ENCODE measurements around the gene KIF4B.

The KIF4B gene

GRCh38 chr5:155064580-155064979 lies 51.0 kb downstream of the KIF4B start:
- no peak for DNase-seq

DNA sequence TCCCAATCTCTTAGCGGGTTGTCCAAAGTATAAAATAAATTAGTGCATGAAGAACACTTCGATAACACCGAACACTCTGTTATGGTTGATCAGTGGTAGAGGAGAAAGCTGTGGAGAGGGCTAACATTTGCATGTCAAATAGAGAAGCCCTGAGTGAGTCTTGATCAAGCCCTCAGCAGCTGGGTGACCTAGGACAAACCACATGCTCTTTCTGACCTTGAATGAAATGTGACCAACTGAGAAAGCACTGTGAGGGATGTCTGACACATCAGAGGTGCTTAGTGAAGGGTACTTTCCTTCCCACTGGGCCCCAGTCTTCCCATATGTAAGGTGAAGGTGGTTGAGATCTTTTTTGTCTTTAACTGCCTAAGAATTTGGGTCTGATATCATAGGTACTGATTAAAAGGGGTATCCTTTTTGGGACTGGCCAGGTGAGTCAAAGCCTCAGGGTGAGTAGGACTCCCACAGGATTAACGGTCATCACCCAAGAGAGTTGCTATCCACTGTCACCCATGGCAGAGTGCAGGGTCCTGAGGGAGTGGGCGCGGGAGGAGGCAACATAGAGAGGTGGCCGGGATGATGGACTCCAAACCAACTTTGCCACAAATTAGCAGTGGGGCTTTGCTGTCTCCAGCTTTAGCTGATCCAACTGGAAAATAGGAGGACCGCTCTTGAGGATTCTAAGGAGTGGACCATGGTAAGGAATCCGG lies 53.5 kb downstream of the KIF4B start:
- DNase-seq, result no peak

Measured in CD4-positive, alpha-beta T cell treated with Interferon gamma for 1 hour (primary cell).